Transverse colon (tissue), 4 donors: ENCODE data around the gene EXOSC10.

ENCODE experiments used
- EP300 ChIP-seq: sonication (generic); formaldehyde crosslinking; IDR thresholded peaks from one replicate; pipeline ENCODE4 v1.6.1; 2017; ENCODE audit warnings: antibody characterized with exemption, low read depth
- POLR2A ChIP-seq: fragments of 450-650 bp; IDR thresholded peaks from one replicate; pipeline ENCODE4 v1.6.1; 2016; ENCODE audit warnings: antibody characterized with exemption, mild to moderate bottlenecking, moderate library complexity
- POLR2AphosphoS5 ChIP-seq, 3 donors: sonication (generic); formaldehyde crosslinking; IDR thresholded peaks; one replicate each; pipeline ENCODE4 v1.6.1; 2016; ENCODE audit warnings: antibody characterized with exemption in 3 of 3
- TF ChIP-seq, protein P1 (sequence below), 5 experiments: fragments of 200-600 bp in 3 of 5; fragments of 450-650 bp in 2 of 5; sonication (generic) in 3 of 5; IDR thresholded peaks; 1 replicate in 2 of 5; 2 replicates in 3 of 5; pipeline ENCODE4 v1.5.1; 2016 to 2017; ENCODE audit warnings: antibody characterized with exemption in 5 of 5, inconsistent platforms in 3 of 5, mild to moderate bottlenecking in 2 of 5, moderate library complexity in 1 of 5

DNA sequence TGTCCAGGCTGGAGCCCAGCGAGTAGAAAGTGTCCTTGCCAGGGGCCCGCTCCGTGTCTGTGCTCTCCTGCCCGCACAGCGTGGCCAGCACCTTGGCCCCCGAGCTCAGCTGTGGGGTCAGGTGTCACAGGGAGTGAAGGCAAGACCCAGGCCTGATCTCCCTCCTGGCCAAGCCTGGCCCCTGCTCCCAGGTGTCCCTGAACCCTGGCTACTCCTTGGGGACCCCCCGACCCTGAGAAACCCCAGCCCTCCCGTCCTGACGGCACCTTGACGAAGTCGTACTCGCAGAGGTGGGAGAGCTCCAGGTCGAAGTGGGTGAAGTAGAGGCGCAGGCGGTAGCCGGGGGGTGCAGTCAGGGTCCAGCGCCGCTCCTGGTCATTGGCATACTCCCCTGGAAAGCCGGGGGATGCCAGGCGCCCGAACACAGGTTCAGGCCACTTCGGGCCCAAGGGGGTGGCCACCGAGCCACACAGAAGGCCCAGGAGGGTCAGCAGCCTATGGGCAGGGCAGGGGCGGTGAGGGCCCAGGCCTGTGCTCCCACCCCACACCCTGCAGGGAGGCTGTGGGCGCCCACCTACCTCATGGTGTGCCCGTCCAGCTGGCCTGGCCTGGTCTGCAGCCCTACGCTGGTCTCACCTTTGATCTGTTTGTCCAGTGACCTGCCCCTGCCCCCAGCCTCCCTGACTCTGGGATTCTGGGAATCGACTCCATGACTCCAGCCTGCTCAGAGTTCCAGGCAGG, 52.9 kb downstream of the EXOSC10 start, which contains the start of gene MASP2:
- TF ChIP-seq, protein P1, sequence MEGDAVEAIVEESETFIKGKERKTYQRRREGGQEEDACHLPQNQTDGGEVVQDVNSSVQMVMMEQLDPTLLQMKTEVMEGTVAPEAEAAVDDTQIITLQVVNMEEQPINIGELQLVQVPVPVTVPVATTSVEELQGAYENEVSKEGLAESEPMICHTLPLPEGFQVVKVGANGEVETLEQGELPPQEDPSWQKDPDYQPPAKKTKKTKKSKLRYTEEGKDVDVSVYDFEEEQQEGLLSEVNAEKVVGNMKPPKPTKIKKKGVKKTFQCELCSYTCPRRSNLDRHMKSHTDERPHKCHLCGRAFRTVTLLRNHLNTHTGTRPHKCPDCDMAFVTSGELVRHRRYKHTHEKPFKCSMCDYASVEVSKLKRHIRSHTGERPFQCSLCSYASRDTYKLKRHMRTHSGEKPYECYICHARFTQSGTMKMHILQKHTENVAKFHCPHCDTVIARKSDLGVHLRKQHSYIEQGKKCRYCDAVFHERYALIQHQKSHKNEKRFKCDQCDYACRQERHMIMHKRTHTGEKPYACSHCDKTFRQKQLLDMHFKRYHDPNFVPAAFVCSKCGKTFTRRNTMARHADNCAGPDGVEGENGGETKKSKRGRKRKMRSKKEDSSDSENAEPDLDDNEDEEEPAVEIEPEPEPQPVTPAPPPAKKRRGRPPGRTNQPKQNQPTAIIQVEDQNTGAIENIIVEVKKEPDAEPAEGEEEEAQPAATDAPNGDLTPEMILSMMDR (IDR thresholded peaks at IDR 0.05) = no peak
- TF ChIP-seq POLR2A = no peak
- no peak for TF ChIP-seq POLR2AphosphoS5 (IDR thresholded peaks at IDR 0.05)
- no peak for TF ChIP-seq EP300
